Measurements from ENCODE around the gene SERBP1.
"Not testable (repeated sequence)": the region's sequence is repeated elsewhere in the genome, so short reads cannot be mapped to it uniquely, and the experiment has no call there.

The SERBP1 gene

DNA sequence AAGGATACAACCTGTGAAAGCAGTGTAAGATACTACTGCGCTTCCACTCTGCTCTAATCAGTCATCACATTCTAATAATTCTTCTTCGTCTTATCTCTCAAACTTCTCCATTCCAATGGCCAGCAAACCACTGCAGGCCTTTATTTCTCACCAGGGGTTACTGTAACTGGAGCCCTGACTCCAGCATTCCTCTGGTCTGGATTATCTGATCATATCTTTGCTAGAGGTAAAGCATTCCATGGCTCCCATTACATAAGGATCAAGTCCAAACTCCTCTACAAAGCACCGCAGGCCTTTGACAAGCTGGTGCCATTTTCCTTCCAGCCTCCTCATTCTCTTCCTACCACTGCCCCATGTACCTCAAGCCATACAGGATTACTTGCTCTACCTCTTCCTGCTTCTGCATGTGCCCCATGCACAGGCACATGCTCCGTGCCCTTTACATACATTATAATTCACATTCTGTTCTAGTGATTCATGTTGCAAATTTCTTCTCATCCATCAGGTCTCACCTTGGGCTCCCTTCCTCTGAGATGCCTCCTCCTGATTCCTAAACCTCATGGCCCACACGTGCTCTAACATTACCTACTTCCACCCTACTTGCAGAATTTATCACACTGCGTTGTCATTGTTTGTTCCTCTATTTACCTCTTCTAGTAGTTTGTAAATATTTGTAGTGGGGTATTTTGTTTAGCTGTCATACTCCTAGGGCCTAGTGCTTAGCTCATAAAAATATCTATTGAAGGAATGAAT, 9.3 kb upstream of the SERBP1 start:
- no peak for DNase-seq

DNA sequence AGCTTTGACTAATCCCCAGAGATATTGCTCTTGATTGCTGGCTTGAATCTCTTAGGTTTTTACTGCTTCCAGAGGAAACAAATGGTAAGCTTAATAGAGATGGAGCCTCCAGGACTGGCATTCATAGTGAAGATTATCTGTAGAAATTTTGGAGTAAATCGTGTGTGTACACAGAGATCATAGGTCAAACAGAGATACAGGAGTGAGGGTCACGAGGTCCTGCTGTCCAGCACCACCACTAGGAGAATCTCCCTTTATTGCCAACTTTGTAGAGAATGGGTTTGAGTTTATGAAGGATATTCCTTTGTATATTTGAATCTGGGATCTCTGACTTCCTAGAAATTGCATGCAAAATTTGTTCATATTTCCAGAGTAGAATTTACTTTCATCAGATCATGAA, 7.8 kb upstream of the SERBP1 start:
- no peak for DNase-seq

DNA sequence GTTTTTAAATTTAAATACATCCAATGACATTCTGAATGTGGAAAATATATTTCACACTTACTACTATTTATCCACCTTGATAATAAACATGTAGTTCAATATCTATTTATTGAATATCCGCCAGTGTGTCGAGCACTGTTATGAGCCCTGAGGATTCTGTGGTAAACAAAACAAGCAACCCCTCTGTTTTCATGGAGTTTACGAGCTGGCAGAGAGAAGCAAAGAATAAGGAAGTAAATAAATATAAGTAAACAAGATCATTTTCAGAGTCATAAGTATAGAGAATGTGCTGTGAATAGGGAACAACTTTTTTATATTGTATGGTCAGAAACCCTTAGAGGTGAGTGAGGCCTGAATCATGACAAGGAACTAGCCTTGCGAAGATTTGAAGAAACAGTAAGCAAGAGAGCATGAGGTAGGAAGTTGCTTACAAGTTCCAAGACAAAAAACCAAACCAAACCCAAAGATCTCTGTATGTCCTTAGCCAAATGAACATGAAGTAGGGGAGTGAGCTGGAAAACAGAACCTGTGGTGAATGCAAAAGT, 6.4 kb upstream of the SERBP1 start:
- no peak for DNase-seq

DNA sequence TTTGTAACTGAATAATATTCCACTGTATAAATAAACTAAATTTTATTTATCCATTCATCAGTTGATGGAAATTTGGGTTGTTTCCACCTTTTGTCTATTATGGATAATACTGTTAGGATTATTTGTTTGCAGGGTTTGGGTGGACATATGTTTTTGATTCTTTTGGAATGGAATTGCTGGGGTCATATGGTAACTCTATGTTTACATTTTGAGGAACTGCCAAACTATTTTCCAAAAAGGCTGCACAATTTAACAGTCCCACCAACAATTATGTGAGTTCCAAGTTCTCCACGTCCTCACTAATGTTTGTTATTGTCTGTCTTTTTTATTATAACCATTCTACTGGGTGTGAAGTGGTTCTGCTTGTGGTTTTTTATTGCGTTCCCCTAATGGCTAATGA, 4.3 kb upstream of the SERBP1 start:
- no peak for DNase-seq

DNA sequence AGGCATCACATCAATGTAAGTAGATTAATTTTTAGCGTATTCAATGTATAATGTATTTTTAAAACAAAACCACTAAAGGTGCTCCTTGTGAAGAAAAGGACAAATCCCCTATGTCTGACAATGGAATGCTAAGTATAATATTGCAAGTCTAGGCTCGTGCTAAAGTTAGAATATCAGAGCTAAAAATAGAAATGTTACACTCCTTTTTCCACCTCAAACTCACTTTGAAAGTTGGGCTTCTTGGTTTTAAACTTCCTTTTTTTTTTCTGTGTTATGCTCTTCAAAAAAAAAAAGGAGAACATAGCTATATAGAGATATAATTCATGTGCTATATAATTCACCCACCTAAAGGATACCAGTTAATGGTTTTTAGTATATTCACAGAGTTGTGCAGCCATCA, 3.6 kb upstream of the SERBP1 start:
- no peak for DNase-seq

DNA sequence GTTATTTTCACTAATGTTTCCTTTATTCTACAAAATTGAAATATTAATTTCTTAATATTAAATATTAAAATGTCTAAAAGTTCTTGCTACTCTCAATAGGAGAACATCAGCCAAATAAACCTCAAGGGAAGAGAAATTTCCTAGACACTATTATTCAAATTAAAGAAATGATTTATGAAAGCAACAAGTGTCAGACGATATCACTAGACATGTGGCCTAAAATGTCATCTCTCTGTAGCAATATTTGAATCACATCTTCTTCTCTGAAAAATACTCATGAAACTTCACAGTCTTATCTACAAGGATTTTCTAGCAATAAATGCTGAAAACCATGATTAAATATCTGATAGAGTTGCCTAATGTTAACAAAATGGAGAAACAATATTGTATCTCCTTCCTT, 2.5 kb upstream of the SERBP1 start:
- DNase-seq, result no peak

DNA sequence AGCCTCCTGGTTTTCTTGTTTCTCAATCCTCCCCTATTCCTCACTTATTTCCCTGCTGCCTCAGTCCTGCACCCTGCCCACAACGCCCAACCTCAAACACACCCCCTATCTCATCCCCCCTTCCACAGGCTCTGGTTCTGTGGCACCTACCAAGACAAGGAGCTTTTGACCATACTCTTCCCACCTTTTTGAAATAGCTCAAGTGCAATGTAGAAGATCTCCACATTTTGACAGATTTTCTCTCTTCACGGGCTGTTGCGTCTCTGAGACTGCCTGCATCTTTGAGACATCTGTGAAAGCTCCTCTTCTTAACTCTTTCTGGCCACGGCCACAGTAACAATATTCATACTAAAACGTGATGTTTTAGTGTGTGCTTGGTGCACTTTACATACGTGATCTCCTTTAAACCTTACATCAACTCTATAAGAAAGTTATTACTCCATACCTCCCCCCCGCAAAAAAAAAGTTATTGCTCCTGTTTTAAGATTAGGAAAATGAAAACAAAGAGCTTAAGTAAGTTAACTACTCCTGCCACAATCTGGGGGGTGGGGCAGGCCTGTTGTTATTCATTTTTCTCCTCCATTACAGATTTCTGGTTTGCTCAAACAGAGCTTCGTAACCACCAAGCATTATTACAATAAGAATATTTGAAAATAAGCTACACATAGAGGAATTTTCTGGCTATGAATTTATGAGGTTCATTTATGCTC, 1.8 kb upstream of the SERBP1 start:
- no peak for DNase-seq

DNA sequence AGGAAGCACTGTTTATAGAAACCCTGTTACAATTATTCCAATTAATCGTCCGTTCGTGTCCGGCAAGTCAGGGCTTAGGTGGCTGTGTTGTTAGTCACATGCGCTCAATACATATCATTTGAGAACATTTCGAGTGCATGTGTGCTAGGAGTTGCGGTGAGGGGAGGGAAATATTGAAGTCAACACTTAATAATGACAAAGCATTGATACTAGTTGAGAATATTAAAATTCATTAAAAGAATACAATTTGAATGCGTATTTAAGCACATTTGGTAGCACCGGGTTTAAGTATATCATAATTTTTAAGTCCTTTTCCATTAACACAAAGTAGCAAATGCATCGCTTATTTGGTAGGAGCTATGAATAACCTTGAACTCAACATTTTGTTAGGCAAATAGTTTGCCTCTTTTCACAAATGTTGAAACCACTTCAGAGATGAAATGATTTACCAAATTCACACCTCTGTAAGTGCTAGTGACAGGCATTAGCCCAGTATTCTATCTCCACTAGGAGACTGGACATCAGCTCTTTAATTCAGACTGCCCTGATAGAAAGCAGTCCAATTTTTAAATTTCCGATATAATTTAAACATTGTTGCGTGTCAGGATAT, 1.1 kb upstream of the SERBP1 start:
- DNase-seq, result no peak

DNA sequence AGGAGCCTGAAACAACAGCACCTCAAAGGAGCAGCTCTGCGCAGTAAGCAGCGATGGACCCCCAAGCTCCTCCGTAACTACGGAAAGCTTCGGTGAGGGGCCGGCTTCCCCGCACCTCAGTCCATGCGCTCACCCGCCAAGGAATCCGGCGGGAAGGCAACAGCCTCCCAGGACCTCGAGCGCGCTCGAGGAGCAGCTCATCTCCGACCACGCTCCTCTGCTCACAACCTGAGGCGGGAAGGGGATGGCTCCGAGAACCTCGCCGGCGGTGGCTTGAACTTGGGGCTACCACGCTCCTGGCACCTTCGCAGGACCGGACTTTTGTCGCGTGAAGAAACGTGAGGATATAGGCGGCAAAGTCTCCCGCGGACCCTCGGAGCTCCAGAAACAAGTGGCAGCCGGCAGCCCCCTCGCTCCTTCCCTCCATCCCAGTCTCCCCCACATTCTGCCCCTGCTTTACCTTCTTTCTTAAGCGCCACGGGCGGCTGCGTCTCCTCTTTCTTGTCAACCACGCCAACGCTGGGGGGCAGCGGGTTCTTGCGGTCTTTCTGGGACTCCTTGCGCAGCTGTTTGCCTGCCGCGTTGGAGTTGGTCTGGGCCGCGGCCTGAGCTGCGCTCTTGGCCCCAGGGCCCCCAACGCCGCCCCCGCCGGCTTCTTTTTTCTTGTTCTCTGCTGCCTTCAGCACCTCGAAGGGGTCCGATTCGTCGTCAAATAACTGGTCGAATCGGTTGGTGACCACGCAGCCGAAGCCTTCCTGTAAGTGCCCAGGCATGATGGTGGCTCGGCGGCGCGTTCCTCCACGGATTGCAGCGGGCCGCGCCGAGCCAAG, 459 bp downstream of the SERBP1 start:
- peak; percentile 53 for DNase-seq

DNA sequence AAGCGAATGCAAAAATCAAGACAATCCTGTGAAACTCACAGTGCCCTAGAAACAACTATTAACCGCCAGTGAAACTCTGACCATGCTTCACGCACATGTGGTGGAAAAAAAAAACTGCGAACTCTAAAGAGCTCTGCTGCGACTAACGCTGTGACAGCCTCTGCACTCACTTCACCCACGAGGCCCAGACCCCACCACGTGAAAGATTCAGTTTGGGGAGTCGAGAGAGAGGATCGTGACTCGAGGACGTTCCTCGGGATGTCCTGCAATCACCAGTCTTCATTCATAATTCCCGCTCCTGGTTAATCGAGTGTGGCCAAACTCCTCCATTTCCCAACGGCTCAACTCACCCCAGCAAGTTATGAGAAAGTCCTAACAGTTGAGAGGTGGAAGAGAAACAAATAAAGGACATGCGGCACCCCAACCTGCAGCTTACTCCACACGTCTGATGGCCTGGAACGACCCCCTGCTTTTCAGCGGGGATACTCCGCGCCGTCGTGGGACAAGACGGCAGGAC, 1.1 kb downstream of the SERBP1 start:
- peak; percentile 71 for DNase-seq

DNA sequence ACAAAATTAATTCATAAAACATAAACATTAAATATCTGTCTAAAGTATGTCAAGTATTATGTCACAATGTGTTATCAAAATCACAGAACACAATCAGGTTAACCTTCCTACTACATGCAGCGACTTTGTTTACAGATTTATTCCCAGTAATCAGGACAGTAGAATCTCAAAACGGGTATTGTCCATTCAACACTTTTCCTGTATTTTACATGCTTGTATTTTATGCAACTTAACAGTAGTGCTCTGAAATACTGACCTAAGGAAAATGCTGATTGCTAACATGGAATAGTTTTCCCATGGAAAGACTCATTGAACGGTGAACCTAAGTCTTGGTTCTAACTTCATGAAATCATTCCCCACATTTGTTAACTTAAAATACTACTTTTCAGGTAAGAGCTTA, 2.3 kb downstream of the SERBP1 start:
- no peak for DNase-seq

DNA sequence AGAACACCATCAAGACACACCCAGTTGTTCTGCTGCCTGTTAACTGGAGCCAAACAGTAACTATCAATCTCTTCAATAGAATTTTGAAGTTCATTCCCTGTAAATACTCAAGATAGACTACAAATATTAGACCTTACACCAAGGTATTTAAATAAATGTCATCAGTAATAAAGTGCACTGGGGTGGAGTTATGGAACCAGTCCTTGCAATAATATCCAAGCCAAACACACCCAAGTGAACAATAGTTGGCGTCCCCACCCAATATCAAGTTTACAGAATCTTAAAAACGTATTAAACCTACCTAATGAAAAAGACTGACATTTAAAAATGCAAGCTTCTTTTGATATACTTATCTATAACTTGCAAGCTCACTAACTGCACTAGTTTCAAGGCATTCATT, 2.7 kb downstream of the SERBP1 start:
- no peak for DNase-seq

DNA sequence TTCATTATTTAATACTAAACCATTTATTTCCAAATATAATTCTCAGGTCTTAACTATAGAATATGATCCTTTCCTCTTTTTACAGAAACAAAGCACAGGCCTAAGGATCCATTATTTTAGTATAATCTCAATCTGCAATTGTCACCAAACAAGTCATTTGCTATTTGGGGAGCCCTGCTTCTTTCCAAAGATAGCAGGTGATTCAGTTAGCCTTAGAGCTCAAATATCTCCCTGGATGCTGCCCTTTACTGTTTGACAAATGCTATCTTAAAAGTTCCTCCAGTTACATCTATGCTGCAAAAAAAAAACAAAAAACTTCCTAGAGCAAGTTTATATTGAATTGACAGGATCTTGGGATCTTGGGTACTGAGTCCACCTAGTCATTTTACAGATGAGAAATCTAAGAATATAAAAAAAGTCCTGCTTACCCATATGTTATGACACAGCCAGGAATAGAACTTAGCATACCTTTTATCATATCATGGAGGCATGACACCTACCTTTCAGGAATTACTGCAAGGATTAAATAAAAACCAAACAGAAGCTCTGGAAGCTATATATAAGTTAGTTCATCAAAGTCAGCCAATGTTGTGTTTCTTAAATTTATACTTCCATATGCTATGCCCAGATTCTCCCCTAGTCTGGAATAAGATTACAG, 9.2 kb downstream of the SERBP1 start:
- DNase-seq, result no peak

DNA sequence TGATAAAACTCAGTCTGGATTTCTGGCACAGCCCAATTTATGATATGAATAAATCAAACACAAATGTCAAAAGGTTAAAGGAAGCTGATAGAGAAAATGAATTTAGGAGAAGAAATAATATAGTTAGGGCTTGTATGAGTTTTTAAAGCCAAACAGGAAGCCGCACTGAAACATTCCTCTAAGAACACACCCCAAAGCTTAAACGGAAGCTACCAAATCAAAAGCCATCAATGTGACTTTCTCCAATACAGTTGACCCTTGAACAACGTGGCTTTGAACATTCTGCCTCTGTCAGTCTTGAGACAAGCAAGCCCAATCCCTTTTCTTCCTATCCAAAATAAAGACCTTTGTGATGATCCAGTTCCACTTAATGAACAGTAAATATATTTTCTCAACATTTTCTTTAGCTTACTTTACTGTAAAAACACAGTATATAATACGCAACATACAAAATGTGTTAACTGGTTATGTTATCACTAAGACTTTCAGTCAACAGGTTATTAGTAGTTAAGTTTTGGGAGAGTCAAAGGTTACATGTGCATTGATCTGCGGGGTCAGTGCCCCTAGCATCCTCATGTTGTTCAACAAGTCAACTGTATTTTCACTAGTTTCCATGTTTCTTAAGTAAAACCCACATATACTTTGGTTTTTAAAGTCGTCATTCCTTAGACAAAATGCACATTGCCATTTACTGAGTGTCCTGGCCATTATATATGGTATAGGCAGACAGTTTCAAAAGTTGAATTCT, 11.2 kb downstream of the SERBP1 start:
- no peak for DNase-seq

DNA sequence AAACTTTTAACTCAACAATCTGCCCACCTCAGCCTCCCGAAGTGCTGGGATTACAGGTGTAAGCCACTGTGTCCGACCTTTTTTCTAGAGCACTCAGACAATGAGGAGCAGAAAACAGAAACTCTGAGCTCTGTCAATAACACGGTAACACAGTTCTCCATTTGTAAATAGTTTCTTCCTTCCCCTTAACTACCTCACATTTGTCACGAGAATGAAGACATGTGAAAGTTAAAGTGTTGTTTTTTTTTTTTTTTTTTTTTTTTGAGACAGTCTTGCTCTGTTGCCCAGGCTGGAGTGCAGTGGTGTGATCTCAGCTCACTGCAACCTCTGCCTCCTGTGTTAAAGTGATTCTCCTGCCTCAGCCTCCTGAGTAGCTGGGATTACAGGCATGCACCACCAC, 12.5 kb downstream of the SERBP1 start:
- DNase-seq, result not testable (repeated sequence)

DNA sequence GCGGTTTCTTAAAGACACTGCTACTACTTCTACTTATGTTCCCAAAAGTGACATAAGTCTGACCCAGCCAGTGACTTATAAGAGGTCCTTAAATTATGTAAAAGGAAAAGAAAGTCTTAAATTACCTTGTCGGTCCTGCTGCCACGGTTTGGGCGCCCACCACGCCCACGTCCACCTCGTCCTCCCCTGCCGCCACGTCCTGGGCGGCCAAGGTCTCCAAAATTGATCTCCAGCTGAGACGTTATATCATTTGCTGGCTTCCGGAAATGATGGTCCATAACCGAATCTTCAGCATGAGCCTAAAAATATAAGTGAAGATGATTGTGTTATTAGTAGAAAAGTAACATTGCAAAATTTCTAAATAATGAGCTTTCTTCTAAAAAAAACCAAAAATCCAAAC, 15.2 kb downstream of the SERBP1 start:
- DNase-seq, result no peak

DNA sequence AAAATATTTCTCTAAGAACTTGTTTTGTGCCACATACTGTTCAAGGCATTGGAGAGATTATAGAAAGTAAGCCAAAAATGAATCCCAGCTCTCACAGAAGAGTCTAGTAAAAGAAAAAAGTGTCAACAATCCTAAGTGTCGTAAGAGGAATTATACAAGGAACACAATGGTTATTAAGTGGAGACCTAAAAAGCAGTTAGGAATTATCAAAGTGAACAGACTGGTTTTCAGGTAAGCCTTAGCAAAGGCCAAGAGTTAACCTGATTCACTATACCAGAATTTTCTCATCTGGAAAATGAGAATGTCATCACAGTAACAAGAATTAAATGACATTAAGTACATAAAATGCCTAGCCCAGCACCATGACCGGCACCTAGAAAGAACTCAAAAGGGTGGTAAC, 15.6 kb downstream of the SERBP1 start:
- DNase-seq, result no peak

DNA sequence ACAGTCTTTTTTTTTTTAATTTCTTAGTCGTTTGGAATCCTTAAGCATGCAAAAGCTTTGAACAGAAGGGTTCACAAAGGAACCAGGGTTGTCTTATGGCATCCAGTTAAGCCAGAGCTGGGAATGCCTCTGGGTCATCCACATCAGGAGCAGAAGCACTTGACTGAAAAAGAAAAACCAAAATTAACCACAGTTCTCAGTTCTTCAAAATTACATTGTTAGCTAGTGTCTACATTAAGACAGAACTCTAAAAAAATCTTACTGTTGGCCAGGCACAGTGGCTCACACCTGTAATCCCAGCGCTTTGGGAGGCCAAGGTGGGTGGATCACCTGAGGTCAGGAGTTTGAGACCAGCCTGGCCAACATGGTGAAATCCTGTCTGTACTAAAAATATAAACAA, 17.1 kb downstream of the SERBP1 start:
- DNase-seq, result not testable (repeated sequence)

DNA sequence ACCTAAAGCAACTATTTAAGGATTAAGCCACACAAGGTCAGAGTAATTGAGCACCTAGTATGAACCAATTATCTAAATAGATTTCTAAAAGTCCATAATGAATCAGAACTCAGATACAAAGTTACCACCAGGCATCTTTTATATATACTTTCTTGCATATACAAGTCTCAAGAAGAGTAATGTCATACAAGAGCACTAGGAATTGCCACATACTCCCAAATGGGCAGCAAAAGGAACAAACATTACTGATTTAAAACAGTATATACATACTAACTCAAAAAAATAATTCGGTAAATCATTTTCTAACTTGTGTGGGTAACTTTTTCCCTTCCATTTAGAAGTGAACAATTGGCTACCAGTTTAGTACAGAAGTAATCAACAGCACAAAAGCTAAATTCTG, 22.1 kb downstream of the SERBP1 start:
- no peak for DNase-seq

DNA sequence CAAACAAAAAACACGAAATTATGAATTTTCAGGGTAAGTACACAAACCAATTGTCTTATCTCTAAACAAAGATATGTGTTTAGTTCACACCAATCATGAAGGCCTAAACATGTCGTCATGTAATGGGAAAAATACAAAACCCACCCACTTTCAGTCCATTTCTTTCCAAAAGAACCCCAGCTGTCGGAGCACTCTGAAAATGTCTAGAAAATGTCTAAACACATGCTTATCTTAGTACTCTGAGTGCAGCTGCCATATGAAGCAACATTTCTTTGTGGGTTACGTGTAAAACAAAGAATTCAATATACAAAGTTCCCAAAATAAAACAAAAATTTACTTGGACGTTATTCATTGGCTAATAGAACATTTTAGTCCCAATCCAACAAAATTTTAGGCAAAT, 22.7 kb downstream of the SERBP1 start:
- DNase-seq, result no peak

DNA sequence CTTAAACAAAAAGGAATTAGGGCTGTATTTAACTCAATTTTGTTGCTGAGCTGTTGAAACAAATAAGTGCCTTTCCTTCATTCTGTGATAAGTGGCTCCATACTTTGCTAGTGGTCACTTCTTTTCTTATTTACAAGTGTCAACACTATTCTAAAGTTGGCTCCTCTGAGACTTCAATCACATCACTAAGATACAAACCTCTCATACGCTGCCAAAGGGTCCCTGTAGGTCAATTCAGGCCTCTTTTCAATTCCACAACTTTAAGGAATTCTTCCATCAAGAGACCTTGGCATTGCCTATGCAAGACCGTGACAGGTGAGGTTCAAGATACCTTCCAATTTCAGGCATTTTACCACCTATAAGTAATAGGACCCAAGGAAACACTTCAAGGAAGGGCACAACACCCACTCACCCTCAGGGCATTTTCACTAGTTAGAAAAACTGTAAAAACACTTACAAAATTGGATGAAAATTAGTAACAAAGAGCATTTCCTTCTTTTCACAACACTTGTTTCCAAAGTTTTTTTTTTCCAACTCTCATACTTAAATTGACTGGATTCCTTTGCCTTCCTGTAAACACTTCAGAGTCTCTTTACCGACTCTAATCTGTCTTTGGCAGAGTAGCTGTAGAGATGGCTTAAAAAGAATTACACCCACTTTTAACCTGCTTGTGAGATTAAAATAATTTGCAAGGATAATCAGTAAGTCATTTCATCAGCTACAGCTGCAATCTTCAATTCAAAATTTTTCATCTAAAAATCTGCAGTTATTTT, 24.5 kb downstream of the SERBP1 start:
- no peak for DNase-seq

Measured in stimulated activated CD4-positive, alpha-beta T cell treated with anti-CD3 and anti-CD28 coated beads, Interleukin-15, amount 100 ng/mL, for 24 hours (primary cell).